Measurements from ENCODE around the gene RASGEF1C.

The RASGEF1C gene

DNA sequence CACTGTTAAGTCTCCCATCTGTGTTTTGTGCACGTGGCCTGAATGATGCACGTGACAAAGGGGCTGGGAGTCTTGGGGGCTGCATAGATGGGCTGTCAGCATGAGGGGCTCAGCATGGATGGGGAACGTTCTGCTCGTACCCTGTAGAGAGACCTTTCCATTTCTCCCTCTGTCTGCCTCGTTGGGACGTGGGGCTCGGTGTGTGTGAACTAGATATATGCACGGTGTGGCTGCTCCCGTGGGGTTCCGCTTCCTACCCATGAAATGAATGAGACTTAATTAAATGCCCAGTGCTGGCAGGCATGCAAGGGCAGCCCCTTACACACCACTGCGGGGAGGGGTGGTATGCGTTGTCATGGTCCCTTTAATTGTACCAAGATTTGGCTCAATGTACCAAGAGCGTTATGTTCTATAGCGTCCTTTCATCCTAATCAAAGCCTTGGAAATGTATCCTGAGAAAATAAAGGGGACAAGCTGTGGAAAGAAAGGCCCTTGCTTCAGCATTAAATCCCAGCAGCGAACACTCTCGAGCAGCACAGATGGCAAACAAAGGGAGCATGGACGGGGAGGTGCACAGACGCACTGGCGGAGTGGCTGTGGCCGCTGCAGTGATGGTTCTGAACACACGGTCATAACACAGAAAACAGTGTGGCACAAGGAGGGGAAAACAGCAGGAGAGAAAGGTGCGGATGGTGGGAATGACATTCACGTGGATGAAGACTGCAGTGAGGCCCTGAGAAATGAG, 66.8 kb downstream of the RASGEF1C start:
- H3K9me3 ChIP-seq, result no peaks in the 10 kb centered on the region
- H3K36me3 ChIP-seq, result no peaks in the 10 kb centered on the region
- no peak overlapping the region for H3K27ac ChIP-seq
- H3K4me3 ChIP-seq (ENCODE audit: low read depth in 1 of 2, low read length in 1 of 2), result no peak overlapping the region
- TF ChIP-seq, protein P1, sequence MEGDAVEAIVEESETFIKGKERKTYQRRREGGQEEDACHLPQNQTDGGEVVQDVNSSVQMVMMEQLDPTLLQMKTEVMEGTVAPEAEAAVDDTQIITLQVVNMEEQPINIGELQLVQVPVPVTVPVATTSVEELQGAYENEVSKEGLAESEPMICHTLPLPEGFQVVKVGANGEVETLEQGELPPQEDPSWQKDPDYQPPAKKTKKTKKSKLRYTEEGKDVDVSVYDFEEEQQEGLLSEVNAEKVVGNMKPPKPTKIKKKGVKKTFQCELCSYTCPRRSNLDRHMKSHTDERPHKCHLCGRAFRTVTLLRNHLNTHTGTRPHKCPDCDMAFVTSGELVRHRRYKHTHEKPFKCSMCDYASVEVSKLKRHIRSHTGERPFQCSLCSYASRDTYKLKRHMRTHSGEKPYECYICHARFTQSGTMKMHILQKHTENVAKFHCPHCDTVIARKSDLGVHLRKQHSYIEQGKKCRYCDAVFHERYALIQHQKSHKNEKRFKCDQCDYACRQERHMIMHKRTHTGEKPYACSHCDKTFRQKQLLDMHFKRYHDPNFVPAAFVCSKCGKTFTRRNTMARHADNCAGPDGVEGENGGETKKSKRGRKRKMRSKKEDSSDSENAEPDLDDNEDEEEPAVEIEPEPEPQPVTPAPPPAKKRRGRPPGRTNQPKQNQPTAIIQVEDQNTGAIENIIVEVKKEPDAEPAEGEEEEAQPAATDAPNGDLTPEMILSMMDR (IDR thresholded peaks at IDR 0.05), result no peak
- H3K27me3 ChIP-seq, result no peaks in the 10 kb centered on the region
- H3K4me1 ChIP-seq (ENCODE audit: control insufficient read depth in 1 of 2, insufficient read depth in 1 of 2, low read depth in 1 of 2, low read length in 1 of 2), result no peaks in the 10 kb centered on the region

DNA sequence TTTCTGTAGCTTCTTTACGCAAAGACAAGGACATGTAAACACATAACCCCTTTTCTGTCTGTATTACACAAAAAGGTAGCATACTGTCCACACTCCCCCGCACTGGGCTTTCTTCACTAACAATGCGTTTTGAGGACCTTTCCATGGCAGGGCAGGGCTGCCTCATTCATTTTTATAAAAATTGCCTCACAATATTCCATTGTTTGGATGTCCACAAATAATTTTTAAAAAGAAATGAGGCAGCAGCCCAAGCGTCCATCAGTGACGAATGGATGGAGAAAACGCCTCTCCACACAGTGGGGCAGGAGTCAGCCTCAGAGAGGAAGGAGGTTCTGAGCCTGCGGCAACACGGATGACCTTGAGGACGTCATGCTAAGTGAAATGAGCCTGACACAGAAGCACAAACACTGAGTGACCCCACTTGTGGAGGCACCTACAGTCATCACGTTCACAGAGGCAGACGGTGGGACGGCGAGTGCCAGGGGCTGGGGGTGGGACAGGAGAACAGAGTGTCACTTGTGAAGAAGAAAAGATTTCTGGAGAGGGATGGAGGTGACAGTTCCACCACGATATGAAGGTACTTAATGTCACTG, 67.8 kb downstream of the RASGEF1C start:
- TF ChIP-seq, protein P1 (IDR thresholded peaks at IDR 0.05), result no peak
- Histone ChIP-seq H3K4me3 (ENCODE audit: low read depth in 1 of 2, low read length in 1 of 2) (no peak overlapping the region), H3K27ac (no peak overlapping the region), H3K4me1 (ENCODE audit: control insufficient read depth in 1 of 2, insufficient read depth in 1 of 2, low read depth in 1 of 2, low read length in 1 of 2) (no peaks in the 10 kb centered on the region), H3K36me3 (no peaks in the 10 kb centered on the region), H3K27me3 (no peaks in the 10 kb centered on the region), H3K9me3 (no peaks in the 10 kb centered on the region)

DNA sequence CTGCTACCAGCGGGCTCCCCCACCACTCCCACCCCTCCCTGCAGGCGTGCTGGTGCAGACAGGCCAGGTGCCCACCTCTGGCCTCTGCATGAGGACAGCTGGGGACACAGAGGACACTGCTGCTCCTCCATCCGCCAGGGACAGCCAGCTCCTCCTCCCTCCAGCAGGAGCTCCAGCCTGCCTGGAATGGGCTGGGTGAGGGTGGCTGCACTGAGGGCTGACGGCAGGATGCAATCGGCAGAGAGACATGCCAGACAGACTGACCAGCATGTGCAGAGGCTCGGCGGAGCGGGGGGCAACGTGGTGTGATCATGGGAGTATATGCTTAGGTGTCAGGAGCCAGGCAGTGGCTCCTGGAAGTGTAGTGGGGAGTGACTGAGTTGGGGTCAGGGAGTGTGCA, 68.4 kb downstream of the RASGEF1C start:
- H3K4me1 ChIP-seq (ENCODE audit: control insufficient read depth in 1 of 2, insufficient read depth in 1 of 2, low read depth in 1 of 2, low read length in 1 of 2), result no peaks in the 10 kb centered on the region
- H3K27me3 ChIP-seq, result peaks cover 1% of the 10 kb centered on the region
- TF ChIP-seq, protein P1 (IDR thresholded peaks at IDR 0.05), result no peak
- no peak overlapping the region for H3K4me3 ChIP-seq (ENCODE audit: low read depth in 1 of 2, low read length in 1 of 2)
- H3K27ac ChIP-seq, result no peak overlapping the region
- no peaks in the 10 kb centered on the region for H3K9me3 ChIP-seq
- H3K36me3 ChIP-seq, result no peaks in the 10 kb centered on the region

DNA sequence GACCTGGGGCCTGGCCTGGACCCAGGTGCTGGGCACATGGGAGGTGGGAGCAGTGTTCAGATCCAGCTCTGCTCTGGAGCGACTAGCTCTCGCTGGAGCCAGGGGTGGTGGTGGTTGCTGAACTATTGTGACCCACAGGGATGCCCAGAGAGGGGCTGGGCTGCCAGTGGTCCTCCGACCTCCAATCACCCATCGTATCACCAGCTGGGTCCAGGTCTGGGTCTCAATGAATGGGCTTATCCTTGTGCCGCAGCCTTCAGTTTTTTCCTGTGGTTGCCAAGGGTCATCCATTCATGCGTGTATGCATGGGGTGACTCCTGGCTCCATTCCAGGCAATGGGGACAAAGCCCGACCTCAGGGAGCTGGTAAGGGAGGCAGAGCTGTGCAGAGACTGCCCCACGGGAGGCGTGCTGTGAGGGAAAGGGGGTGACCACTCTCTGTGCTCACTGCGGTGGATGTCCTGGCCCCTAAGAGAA, 68.9 kb downstream of the RASGEF1C start:
- Histone ChIP-seq H3K27ac (no peak overlapping the region), H3K27me3 (peaks cover 6% of the 10 kb centered on the region)

DNA sequence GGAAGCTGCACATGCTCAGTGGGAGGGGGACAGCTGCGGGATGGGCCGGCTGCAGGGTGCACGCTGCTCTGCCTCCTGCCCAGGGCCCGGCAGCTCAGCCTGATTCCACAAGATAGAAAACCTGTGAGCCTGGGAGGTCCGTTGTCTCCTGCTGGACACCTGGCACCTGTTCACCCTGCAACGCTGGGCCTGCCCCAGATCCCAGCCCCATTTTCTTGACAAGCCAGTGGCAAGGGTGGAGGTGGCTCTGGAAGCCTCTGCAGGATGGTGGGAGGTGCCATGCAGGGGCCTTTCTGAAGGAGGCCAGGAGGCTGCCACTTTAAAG, 69.3 kb downstream of the RASGEF1C start:
- H3K27me3 ChIP-seq, result peaks cover 10% of the 10 kb centered on the region
- no peaks in the 10 kb centered on the region for H3K9me3 ChIP-seq
- no peak overlapping the region for H3K4me3 ChIP-seq (ENCODE audit: low read depth in 1 of 2, low read length in 1 of 2)
- H3K4me1 ChIP-seq (ENCODE audit: control insufficient read depth in 1 of 2, insufficient read depth in 1 of 2, low read depth in 1 of 2, low read length in 1 of 2), result no peaks in the 10 kb centered on the region
- H3K36me3 ChIP-seq, result no peaks in the 10 kb centered on the region
- TF ChIP-seq, protein P1 (IDR thresholded peaks at IDR 0.05), result no peak
- no peak overlapping the region for H3K27ac ChIP-seq

More for the DNA sequence above, 68.9 kb downstream of the RASGEF1C start:
- H3K4me3 ChIP-seq (ENCODE audit: low read depth in 1 of 2, low read length in 1 of 2), result no peak overlapping the region
- H3K4me1 ChIP-seq (ENCODE audit: control insufficient read depth in 1 of 2, insufficient read depth in 1 of 2, low read depth in 1 of 2, low read length in 1 of 2), result no peaks in the 10 kb centered on the region
- TF ChIP-seq, protein P1 (IDR thresholded peaks at IDR 0.05), result no peak
- H3K36me3 ChIP-seq, result no peaks in the 10 kb centered on the region
- H3K9me3 ChIP-seq, result no peaks in the 10 kb centered on the region
